ENCODE measurements around the gene SLC25A23.

DNA sequence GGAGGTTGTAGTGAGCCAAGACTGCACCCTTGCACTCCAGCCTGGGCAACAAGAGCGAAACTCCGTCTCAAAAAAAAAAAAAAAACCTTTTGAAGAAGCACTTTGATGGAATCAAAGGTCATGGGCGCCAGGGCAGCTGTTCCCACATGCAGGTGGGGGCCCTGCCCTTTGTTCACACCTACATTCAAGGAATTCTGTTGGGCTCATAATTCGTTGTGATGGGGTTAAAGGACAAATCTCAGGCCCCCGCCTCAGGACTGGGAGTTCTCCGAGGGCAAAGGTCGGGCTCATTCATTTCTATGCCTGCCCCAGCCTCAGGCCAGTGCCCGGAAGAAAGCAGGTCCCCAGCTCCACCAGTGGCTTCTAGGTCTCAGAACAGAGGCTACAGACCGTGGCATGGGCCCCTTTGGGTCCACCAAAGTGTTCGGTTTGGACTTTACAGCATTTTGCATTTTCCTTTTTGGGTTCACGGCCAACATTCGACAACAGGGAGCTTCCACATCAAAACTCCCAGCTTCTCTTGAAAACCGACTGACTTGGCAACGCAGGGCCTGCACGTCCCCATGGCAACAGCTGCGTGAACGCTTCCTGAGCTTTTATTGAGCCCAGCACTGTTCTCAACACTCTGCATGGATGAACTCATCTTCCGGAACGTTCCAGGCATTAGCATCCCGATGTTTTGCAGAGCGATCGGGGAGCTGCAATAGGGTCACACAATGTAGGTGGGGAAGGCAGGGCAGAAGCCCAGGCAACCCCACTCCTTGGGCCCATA is 56.6 kb downstream of the SLC25A23 start:
- TF ChIP-seq EZH2 (IDR thresholded peaks at IDR 0.05) (no peak), EZH2phosphoT487 (IDR thresholded peaks at IDR 0.05) (no peak)
- TF ChIP-seq, protein P1, sequence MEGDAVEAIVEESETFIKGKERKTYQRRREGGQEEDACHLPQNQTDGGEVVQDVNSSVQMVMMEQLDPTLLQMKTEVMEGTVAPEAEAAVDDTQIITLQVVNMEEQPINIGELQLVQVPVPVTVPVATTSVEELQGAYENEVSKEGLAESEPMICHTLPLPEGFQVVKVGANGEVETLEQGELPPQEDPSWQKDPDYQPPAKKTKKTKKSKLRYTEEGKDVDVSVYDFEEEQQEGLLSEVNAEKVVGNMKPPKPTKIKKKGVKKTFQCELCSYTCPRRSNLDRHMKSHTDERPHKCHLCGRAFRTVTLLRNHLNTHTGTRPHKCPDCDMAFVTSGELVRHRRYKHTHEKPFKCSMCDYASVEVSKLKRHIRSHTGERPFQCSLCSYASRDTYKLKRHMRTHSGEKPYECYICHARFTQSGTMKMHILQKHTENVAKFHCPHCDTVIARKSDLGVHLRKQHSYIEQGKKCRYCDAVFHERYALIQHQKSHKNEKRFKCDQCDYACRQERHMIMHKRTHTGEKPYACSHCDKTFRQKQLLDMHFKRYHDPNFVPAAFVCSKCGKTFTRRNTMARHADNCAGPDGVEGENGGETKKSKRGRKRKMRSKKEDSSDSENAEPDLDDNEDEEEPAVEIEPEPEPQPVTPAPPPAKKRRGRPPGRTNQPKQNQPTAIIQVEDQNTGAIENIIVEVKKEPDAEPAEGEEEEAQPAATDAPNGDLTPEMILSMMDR (IDR thresholded peaks at IDR 0.05) = no peak
